Measurements from ENCODE around the gene TLCD1. TPM values are rescaled to one million over a fixed set of nuclear protein-coding genes. Genes with fewer than 3 reads are reported as not detected.
A peak's percentile ranks its signal among the peaks of the same experiment; 100 is the strongest.

The TLCD1 gene
- total RNA-seq, 1 donor from 2014 or later: 14.0 TPM

GRCh38 chr17:28702026-28702751, 23.8 kb downstream of the TLCD1 start:
- TF ChIP-seq CTCF (IDR thresholded peaks at IDR 0.05; ENCODE audit: unreplicated experiment): no peak
- Mint-ChIP-seq H3K27ac (peak overlapping the region; percentile 14), H3K9me3 (ENCODE audit: low read depth) (no peaks in the 10 kb centered on the region), H3K4me1 (ENCODE audit: low read depth) (peaks cover 20% of the 10 kb centered on the region), H3K36me3 (ENCODE audit: insufficient read depth) (peaks cover 20% of the 10 kb centered on the region), H3K4me3 (ENCODE audit: low read depth) (no peak overlapping the region), H3K27me3 (no peaks in the 10 kb centered on the region)
- DNase-seq (ENCODE audit: low spot score, unreplicated experiment): no peak

GRCh38 chr17:28700830-28701492, 25.1 kb downstream of the TLCD1 start:
- H3K36me3 Mint-ChIP-seq (ENCODE audit: insufficient read depth): peaks cover 19% of the 10 kb centered on the region
- H3K27ac Mint-ChIP-seq: no peak overlapping the region
- DNase-seq (ENCODE audit: low spot score, unreplicated experiment): no peak
- no peak overlapping the region for H3K4me3 Mint-ChIP-seq (ENCODE audit: low read depth)
- H3K27me3 Mint-ChIP-seq: no peaks in the 10 kb centered on the region
- no peak for TF ChIP-seq CTCF (IDR thresholded peaks at IDR 0.05; ENCODE audit: unreplicated experiment)
- no peaks in the 10 kb centered on the region for H3K9me3 Mint-ChIP-seq (ENCODE audit: low read depth)
- H3K4me1 Mint-ChIP-seq (ENCODE audit: low read depth): peaks cover 23% of the 10 kb centered on the region

GRCh38 chr17:28700278-28700677, 25.8 kb downstream of the TLCD1 start:
- H3K27ac Mint-ChIP-seq: peak overlapping the region; percentile 41
- H3K4me3 Mint-ChIP-seq (ENCODE audit: low read depth): no peak overlapping the region
- H3K27me3 Mint-ChIP-seq: no peaks in the 10 kb centered on the region
- no peak for TF ChIP-seq CTCF (IDR thresholded peaks at IDR 0.05; ENCODE audit: unreplicated experiment)
- no peak for DNase-seq (ENCODE audit: low spot score, unreplicated experiment)
- H3K36me3 Mint-ChIP-seq (ENCODE audit: insufficient read depth): peaks cover 19% of the 10 kb centered on the region
- no peaks in the 10 kb centered on the region for H3K9me3 Mint-ChIP-seq (ENCODE audit: low read depth)
- peaks cover 23% of the 10 kb centered on the region for H3K4me1 Mint-ChIP-seq (ENCODE audit: low read depth)

GRCh38 chr17:28698253-28698941, 27.6 kb downstream of the TLCD1 start:
- no peak for DNase-seq (ENCODE audit: low spot score, unreplicated experiment)
- H3K9me3 Mint-ChIP-seq (ENCODE audit: low read depth): no peaks in the 10 kb centered on the region
- H3K36me3 Mint-ChIP-seq (ENCODE audit: insufficient read depth): peaks cover 19% of the 10 kb centered on the region
- peaks cover 23% of the 10 kb centered on the region for H3K4me1 Mint-ChIP-seq (ENCODE audit: low read depth)
- peak overlapping the region; percentile 43 for H3K4me3 Mint-ChIP-seq (ENCODE audit: low read depth)
- TF ChIP-seq CTCF (IDR thresholded peaks at IDR 0.05; ENCODE audit: unreplicated experiment): no peak
- H3K27ac Mint-ChIP-seq: peak overlapping the region; percentile 92
- H3K27me3 Mint-ChIP-seq: no peaks in the 10 kb centered on the region

GRCh38 chr17:28693869-28694268, 32.2 kb downstream of the TLCD1 start:
- no peak for DNase-seq (ENCODE audit: low spot score, unreplicated experiment)
- Mint-ChIP-seq H3K36me3 (ENCODE audit: insufficient read depth) (peaks cover 23% of the 10 kb centered on the region), H3K27me3 (no peaks in the 10 kb centered on the region), H3K9me3 (ENCODE audit: low read depth) (no peaks in the 10 kb centered on the region), H3K4me3 (ENCODE audit: low read depth) (no peak overlapping the region), H3K27ac (peak overlapping the region; percentile 71), H3K4me1 (ENCODE audit: low read depth) (peaks cover 18% of the 10 kb centered on the region)
- no peak for TF ChIP-seq CTCF (IDR thresholded peaks at IDR 0.05; ENCODE audit: unreplicated experiment)

Data from progenitor cell of endocrine pancreas (in vitro differentiated cells).